Ectodermal cell (in vitro differentiated cells): ENCODE results near the gene CBLL1.

Experiments used
- H3K27ac ChIP-seq: 2 replicates; pipeline ENCODE4 v1.7.0; 2013; ENCODE audit warnings: mild to moderate bottlenecking, low read depth, low read length; ENCODE audit not compliant: insufficient read depth, poor library complexity, severe bottlenecking
- H3K27me3 ChIP-seq: 2 replicates; pipeline ENCODE4 v1.7.0; 2013; ENCODE audit warnings: mild to moderate bottlenecking, low read length; ENCODE audit not compliant: insufficient read depth, control insufficient read depth, poor library complexity, severe bottlenecking
- H3K36me3 ChIP-seq: one replicate; pipeline ENCODE4 v1.7.0; 2013; ENCODE audit warnings: low read length; ENCODE audit not compliant: control insufficient read depth, insufficient read depth
- H3K4me1 ChIP-seq: one replicate; pipeline ENCODE4 v1.7.0; 2013; ENCODE audit warnings: low read length; ENCODE audit not compliant: control insufficient read depth, insufficient read depth
- H3K4me3 ChIP-seq: 2 replicates; pipeline ENCODE4 v1.7.0; 2013; ENCODE audit warnings: low read depth, low read length, control low read depth; ENCODE audit not compliant: insufficient read depth
- H3K9me3 ChIP-seq: 2 replicates; pipeline ENCODE4 v1.7.0; 2013; ENCODE audit warnings: mild to moderate bottlenecking, low read length, moderate library complexity; ENCODE audit not compliant: control insufficient read depth
- WGBS, 2 experiments: methylation state at CpG; one replicate each; pipeline ENCODE4 v1.1.7; 2013; ENCODE audit warnings: missing lambda C conversion rate in 2 of 2; 5-methylcytosine and 5-hydroxymethylcytosine counted together

CBLL1 gene

DNA sequence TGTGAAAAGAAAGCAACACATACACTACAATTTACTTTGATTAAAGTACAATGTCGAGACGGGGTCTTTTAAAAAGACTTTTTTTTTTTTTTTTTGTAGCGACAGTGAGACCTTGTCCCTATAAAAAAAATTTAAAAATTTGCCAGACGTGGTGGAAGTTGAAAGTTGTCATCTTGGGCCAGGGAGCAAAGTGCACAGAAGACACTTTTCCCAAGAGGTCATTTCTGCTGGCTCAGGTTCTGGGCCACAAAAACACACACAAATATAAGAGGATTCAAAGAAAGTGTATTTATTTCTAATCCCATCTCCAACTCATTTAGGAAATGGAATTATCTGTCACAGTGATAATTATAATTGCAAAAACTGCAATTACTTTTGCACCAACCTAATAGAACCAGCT, 34.3 kb downstream of the CBLL1 start:
- H3K9me3 ChIP-seq: no peaks in the 10 kb centered on the region
- H3K27ac ChIP-seq: no peak overlapping the region
- H3K4me1 ChIP-seq: no peaks in the 10 kb centered on the region
- no peaks in the 10 kb centered on the region for H3K36me3 ChIP-seq
- 92 to 95% methylated on average over 2 to 4 of the region's 4 CpGs for WGBS, 2 experiments
- H3K4me3 ChIP-seq: no peak overlapping the region
- H3K27me3 ChIP-seq: no peaks in the 10 kb centered on the region

DNA sequence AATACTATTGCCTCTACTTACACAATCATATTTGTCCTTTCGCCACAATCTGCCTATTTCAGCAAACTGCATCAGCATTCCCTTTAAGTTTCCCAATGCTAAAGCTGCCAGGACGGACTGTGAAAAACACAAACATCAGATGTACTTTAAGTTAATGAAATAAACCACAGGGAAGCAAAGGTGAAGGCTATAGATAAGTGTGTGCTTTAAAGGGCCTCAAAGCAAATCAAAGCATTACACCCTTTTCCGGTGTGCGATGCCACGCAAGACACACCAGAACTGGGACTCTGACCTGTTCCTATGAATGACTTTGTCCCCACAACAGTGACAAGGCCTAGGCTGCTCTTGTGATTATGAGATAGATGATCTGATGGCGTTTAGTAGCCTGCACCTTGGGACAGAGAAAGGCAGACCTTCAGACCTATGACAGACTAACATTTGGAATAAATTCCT, 35.7 kb downstream of the CBLL1 start:
- no peaks in the 10 kb centered on the region for H3K9me3 ChIP-seq
- no peaks in the 10 kb centered on the region for H3K4me1 ChIP-seq
- no peak overlapping the region for H3K27ac ChIP-seq
- WGBS, 2 experiments: 88 to 96% methylated on average over 6 of the region's 6 CpGs
- no peaks in the 10 kb centered on the region for H3K36me3 ChIP-seq
- H3K4me3 ChIP-seq: no peak overlapping the region
- no peaks in the 10 kb centered on the region for H3K27me3 ChIP-seq

DNA sequence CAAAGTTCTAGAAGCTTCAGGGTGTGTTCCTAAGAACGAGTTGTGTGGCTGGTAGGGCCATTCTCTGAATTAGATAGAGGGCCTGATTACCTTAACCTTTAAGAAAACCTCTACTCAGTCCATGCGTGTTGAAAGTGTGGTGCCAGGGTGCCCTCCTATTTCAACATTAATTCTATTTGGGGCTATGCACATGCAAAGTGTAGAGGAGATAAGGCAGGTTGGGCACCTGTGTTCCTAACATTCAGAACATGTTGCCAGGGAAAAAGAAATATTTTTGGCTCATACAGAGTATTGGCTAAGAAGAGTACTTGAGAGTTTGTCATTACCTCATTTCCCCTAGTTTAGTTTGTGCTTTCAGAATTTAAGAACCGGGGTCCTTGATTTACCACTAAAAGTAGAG, 38.4 kb downstream of the CBLL1 start:
- no peaks in the 10 kb centered on the region for H3K27me3 ChIP-seq
- no peak overlapping the region for H3K27ac ChIP-seq
- 94% methylated on average over 3 of the region's 3 CpGs for WGBS, 2 experiments
- H3K4me1 ChIP-seq: no peaks in the 10 kb centered on the region
- H3K9me3 ChIP-seq: no peaks in the 10 kb centered on the region
- no peak overlapping the region for H3K4me3 ChIP-seq
- no peaks in the 10 kb centered on the region for H3K36me3 ChIP-seq

DNA sequence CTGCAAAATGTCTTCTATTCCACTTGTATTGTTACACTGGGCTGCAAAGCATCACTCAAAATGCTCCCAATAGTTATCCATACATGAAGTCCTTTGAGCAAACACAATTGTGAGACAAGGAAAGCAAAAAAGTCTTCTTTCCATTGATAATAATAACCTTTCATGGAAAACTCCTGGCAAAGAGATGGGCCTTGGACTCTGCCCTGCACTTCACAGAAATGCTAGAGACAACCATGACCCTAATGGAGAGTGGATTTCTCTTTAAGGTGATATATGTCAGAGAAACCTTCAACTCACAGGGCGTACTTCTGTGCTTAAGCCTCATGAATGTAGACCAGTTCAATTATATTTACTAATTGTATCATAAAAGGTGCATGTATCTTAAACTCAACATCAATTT, 39.7 kb downstream of the CBLL1 start:
- Histone ChIP-seq H3K36me3 (no peaks in the 10 kb centered on the region), H3K4me1 (no peaks in the 10 kb centered on the region), H3K9me3 (no peaks in the 10 kb centered on the region), H3K4me3 (no peak overlapping the region), H3K27me3 (no peaks in the 10 kb centered on the region), H3K27ac (no peak overlapping the region)
- 100% methylated on average over 1 of the region's 1 CpG; no CpG with 5 or more reads in 1 of the 2 experiments for WGBS, 2 experiments

DNA sequence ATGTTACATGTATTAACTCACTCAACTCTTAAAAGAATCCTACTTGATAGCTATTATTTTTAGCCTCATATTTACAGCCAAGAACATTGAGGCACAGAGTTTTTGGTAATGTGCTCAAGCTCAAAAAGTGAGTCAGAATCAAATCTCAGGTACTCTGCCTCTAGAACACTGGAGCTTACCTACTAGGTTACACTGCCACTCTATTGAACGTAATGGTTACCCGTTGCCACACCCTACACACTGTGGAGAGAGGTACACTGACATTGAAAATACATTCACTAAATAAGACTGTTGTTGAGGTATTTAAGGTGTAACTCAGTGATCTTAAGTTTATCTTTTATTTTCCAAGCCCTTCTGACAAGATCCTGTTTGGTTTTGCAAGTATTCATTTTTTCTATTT, 41.2 kb downstream of the CBLL1 start:
- Histone ChIP-seq H3K27ac (no peak overlapping the region), H3K36me3 (no peaks in the 10 kb centered on the region), H3K27me3 (no peaks in the 10 kb centered on the region), H3K9me3 (no peaks in the 10 kb centered on the region), H3K4me3 (no peak overlapping the region), H3K4me1 (no peaks in the 10 kb centered on the region)
- 100% methylated on average over 2 of the region's 2 CpGs; no CpG with 5 or more reads in 1 of the 2 experiments for WGBS, 2 experiments

DNA sequence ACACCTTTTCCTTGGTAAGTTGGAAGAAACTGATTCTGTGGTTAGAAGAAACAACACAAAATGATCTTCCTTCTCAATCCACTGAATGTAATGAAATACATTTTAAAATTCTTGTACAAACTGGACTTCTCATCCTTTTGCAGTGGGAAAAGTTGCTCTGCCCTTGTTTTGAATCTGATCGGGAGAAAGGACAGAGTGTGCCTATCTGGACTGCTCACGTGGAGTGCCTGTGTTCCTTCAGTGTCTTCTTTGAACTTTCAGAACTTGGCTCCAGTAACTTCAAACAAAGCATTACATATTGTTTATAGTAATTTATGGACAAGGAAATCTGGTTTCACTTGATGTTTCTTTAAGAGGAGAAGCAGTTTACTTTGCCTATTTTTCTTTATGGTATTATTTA, 42.0 kb downstream of the CBLL1 start:
- no peaks in the 10 kb centered on the region for H3K4me1 ChIP-seq
- no peaks in the 10 kb centered on the region for H3K9me3 ChIP-seq
- no peak overlapping the region for H3K27ac ChIP-seq
- H3K36me3 ChIP-seq: no peaks in the 10 kb centered on the region
- no peaks in the 10 kb centered on the region for H3K27me3 ChIP-seq
- no peak overlapping the region for H3K4me3 ChIP-seq
- WGBS, 2 experiments: 91 to 94% methylated on average over 2 of the region's 2 CpGs

DNA sequence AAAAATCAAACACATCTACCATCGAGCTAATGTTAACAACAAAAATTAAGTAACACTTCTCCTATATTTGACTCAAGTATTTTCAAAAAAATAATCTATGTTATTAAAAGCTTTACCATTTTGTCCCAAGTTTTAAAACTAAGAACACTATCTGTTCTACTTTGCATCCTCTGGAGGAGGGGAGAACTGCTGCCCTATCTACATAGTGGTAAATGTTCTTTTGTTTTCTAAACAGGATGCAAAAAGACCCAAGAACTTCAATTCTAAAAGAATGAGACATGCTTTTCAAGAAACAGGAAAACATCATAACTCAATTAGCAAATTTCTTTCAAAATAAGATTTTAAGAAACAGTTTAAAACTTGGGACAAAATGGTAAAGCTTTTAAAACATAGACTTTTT, 44.3 kb downstream of the CBLL1 start:
- 86% methylated on average over 1 of the region's 1 CpG; no CpG with 5 or more reads in 1 of the 2 experiments for WGBS, 2 experiments

DNA sequence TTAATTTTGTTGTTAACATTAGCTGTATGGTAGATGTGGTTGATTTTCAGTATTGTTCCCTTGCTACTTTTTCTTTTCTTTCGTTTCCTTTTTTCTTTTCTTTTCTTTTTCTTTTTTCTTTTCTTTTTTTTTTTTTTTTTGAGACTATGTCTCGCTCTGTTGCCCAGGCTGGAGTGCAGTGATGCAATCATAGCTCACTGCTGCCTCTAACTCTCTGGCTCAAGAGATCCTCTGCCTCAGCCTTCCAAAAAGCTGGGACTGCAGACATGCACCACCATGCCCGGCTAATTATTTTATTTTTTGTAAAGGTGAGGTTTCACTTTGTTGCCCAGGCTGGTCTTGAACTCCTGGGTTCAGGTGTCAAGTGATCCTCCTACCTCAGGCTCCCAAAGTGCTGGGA, 44.7 kb downstream of the CBLL1 start:
- Histone ChIP-seq H3K27me3 (no peaks in the 10 kb centered on the region), H3K4me3 (no peak overlapping the region), H3K4me1 (no peaks in the 10 kb centered on the region), H3K36me3 (no peaks in the 10 kb centered on the region), H3K9me3 (no peaks in the 10 kb centered on the region), H3K27ac (no peak overlapping the region)
- WGBS, 2 experiments: 82 to 83% methylated on average over 3 of the region's 3 CpGs

More for the DNA sequence above, 44.3 kb downstream of the CBLL1 start:
- no peaks in the 10 kb centered on the region for H3K27me3 ChIP-seq
- H3K4me3 ChIP-seq: no peak overlapping the region
- H3K36me3 ChIP-seq: no peaks in the 10 kb centered on the region
- no peaks in the 10 kb centered on the region for H3K4me1 ChIP-seq
- no peaks in the 10 kb centered on the region for H3K9me3 ChIP-seq
- H3K27ac ChIP-seq: no peak overlapping the region

DNA sequence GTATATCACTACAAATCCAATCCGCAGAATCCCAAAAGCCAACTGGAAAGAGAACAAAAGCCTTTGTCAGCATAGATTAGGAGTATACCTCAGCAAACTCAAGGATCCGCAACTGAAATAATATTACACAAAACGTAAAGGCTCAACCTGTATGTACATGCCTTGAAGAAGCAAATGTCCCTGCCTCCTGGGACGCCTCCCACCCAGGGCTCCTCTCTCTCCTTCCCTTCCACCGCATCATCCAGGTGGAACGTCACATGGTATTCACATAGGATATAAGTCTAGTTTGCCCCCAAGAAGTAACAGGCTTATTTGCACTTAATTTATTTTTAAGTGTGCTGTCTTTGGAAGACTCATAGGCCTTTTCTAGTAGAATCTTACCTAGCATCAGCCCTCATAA, 45.7 kb downstream of the CBLL1 start:
- no peaks in the 10 kb centered on the region for H3K4me1 ChIP-seq
- H3K27ac ChIP-seq: no peak overlapping the region
- H3K27me3 ChIP-seq: no peaks in the 10 kb centered on the region
- no peaks in the 10 kb centered on the region for H3K36me3 ChIP-seq
- H3K9me3 ChIP-seq: no peaks in the 10 kb centered on the region
- 95% methylated on average over 6 of the region's 6 CpGs for WGBS, 2 experiments
- no peak overlapping the region for H3K4me3 ChIP-seq

DNA sequence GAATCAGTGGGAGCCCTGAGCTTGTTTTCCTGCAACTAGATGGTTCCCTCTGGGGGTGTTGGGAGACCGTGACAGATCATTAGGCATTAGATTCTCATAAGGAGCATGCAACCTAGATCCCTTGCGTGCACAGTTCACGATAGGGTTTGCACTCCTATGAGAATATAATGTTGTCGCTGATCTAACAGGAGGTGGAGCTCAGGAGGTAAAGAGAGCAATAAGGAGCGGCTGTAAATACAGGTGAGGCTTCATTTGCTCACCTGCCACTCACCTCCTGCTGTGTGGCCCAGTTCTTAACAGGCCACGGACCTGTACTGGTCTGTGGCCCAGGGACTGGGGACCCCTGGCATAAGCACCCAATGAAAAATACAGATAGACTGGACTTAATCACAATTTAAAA, 48.4 kb downstream of the CBLL1 start:
- Histone ChIP-seq H3K27me3 (no peaks in the 10 kb centered on the region), H3K27ac (no peak overlapping the region), H3K36me3 (no peaks in the 10 kb centered on the region), H3K9me3 (no peaks in the 10 kb centered on the region), H3K4me1 (no peaks in the 10 kb centered on the region), H3K4me3 (no peak overlapping the region)
- 96% methylated on average over 6 of the region's 6 CpGs for WGBS, 2 experiments

DNA sequence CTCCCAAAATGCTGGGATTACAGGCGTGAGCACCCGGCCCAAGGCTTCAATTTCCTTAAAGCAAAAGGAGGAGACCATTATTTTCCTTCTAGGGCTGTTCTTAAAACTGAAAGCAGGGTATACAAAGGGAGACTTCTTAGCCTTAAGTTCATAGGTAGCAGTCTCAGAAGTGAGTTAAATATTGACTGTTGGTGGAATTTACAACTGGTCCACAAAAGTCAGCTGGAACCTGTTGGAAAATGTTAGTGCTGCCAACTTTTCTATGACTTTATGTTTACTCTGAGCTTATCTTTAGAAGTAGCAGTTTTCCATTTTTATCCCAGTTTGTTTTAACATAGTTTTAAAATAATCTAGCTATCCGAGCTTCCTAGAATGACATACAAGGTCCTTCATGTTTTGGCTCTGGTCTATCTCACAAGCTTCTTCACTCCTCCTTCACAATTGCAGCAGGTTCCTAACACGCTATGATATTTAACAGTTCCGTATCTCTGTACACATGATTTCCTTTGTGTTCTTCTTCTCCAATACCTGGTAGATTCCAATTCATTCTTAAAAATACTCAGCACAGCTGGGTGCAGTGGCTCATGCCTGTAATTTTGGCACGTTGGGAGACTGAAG, 55.8 kb downstream of the CBLL1 start:
- 76 to 79% methylated on average over 6 of the region's 6 CpGs for WGBS, 2 experiments
- no peaks in the 10 kb centered on the region for H3K27me3 ChIP-seq

More for the DNA sequence above, 55.8 kb downstream of the CBLL1 start:
- Histone ChIP-seq H3K4me3 (no peak overlapping the region), H3K4me1 (no peaks in the 10 kb centered on the region), H3K9me3 (no peaks in the 10 kb centered on the region), H3K36me3 (no peaks in the 10 kb centered on the region), H3K27ac (no peak overlapping the region)
